NK-92 (cell line): ENCODE results near the gene GPA33.
"Not testable (repeated sequence)": the region's sequence is repeated elsewhere in the genome, so short reads cannot be mapped to it uniquely, and the experiment has no call there.

ENCODE experiments used
- DNase-seq: peaks from one replicate; lab custom pipeline; 2025; ENCODE audit not compliant: unreplicated experiment; lab: John Stamatoyannopoulos, UW

The GPA33 gene

GRCh38 chr1:167059045-167059808 is 30.9 kb downstream of the GPA33 start:
- DNase-seq, result no peak

GRCh38 chr1:167057241-167057688 is 32.9 kb downstream of the GPA33 start:
- no peak for DNase-seq

- DNase-seq, result no peak
These were observed 33.5 kb downstream of the GPA33 start for GRCh38 chr1:167056529-167057231.

- DNase-seq, result no peak
These were observed 35.1 kb downstream of the GPA33 start for GRCh38 chr1:167054946-167055630.

GRCh38 chr1:167054531-167054930 is 35.6 kb downstream of the GPA33 start:
- no peak for DNase-seq

- DNase-seq, result no peak
These were observed 37.8 kb downstream of the GPA33 start for GRCh38 chr1:167052389-167052788.

- no peak for DNase-seq
These were observed 38.3 kb downstream of the GPA33 start for GRCh38 chr1:167051907-167052306.

GRCh38 chr1:167043752-167044488 is 46.3 kb downstream of the GPA33 start:
- no peak for DNase-seq

GRCh38 chr1:167033646-167034045 is 56.5 kb downstream of the GPA33 start:
- no peak for DNase-seq

- DNase-seq, result not testable (repeated sequence)
These were observed 60.6 kb downstream of the GPA33 start for GRCh38 chr1:167029553-167029952.

GRCh38 chr1:167022384-167022783 is 67.8 kb downstream of the GPA33 start:
- no peak for DNase-seq

GRCh38 chr1:167016100-167016750 is 74.0 kb downstream of the GPA33 start:
- DNase-seq, result no peak

- no peak for DNase-seq
These were observed 76.9 kb downstream of the GPA33 start for GRCh38 chr1:167013108-167013929.

GRCh38 chr1:167012570-167012969 is 77.6 kb downstream of the GPA33 start:
- no peak for DNase-seq

- DNase-seq, result no peak
These were observed 78.5 kb downstream of the GPA33 start for GRCh38 chr1:167011560-167012191.

GRCh38 chr1:167003711-167004110 is 86.5 kb downstream of the GPA33 start:
- no peak for DNase-seq
